Mucosa of rectum (tissue), 2 donors: ENCODE results near the gene RPS6KC1.
"Not testable (repeated sequence)": the region's sequence is repeated elsewhere in the genome, so short reads cannot be mapped to it uniquely, and the experiment has no call there.

ENCODE experiments used
- H3K27ac ChIP-seq, 2 donors: one replicate each; pipeline ENCODE4 v1.7.0; 2013; ENCODE audit warnings: inconsistent platforms in 2 of 2, low read depth in 2 of 2, low read length in 2 of 2
- H3K27me3 ChIP-seq, 2 donors: one replicate each; pipeline ENCODE4 v1.7.0; 2013; ENCODE audit warnings: low read length in 2 of 2; ENCODE audit not compliant: control insufficient read depth in 2 of 2, insufficient read depth in 2 of 2
- H3K36me3 ChIP-seq, 2 donors: one replicate each; pipeline ENCODE4 v1.7.0; 2013; ENCODE audit warnings: low read length in 2 of 2; ENCODE audit not compliant: control insufficient read depth in 2 of 2, insufficient read depth in 2 of 2
- H3K4me1 ChIP-seq, 2 donors: one replicate each; pipeline ENCODE4 v1.7.0; 2013; ENCODE audit warnings: low read length in 2 of 2, mild to moderate bottlenecking in 1 of 2; ENCODE audit not compliant: control insufficient read depth in 2 of 2, insufficient read depth in 2 of 2
- H3K4me3 ChIP-seq, 2 donors: one replicate each; pipeline ENCODE4 v1.7.0; 2013; ENCODE audit warnings: low read length in 2 of 2
- H3K9ac ChIP-seq, 2 donors: one replicate each; pipeline ENCODE4 v1.7.0; 2013; ENCODE audit warnings: low read length in 2 of 2, low read depth in 1 of 2, mild to moderate bottlenecking in 1 of 2
- H3K9me3 ChIP-seq, 2 donors: one replicate each; pipeline ENCODE4 v1.7.0; 2013; ENCODE audit warnings: low read length in 2 of 2; ENCODE audit not compliant: control insufficient read depth in 2 of 2
- donor health status: healthy.
- donor health status: Normal muscosa, but diverticular disease.

Gene RPS6KC1

DNA sequence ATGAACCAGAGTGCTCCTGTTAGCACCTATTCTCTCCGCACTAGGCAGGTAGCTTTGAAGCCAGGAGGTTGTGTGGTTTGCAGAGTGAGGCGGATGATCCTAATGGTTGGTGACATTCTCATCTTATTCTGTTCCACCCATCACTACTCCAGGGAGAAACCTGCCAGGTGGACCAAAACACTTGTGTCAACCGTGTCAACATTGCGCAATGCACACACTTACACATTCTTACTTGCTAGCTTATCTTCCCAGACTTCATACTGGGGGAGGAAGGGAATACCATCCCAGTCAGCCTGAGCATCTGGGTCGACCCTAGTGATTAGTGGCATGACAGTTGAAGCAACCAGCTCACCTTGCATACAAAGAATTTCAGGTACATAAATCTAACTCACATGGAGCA is 236.9 kb downstream of the RPS6KC1 start:
- Histone ChIP-seq H3K27me3 (no peaks in the 10 kb centered on the region), H3K9me3 (no peaks in the 10 kb centered on the region), H3K27ac (no peak overlapping the region), H3K4me1 (no peaks in the 10 kb centered on the region), H3K4me3 (no peak overlapping the region), H3K9ac (no peak overlapping the region), H3K36me3 (no peaks in the 10 kb centered on the region)

DNA sequence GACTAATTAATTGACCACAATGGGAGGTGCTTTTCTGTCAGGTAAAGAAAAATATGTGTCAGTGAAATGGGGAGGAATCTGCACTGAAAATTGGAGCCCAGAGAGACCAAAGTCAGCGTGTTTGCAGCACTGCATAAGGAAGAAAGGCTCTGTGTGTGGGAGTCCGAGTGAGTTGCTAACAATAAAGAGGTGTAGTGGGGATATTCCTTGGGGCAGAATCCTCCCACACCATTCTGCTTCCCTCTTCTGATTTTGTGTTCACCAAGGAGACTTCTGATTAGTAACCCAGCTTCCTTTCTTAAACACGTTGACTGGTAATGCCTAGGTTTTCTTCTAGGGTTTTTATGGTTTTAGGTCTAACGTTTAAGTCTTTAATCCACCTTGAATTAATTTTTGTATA is 240.5 kb downstream of the RPS6KC1 start:
- Histone ChIP-seq H3K4me3 (no peak overlapping the region), H3K4me1 (no peaks in the 10 kb centered on the region)

DNA sequence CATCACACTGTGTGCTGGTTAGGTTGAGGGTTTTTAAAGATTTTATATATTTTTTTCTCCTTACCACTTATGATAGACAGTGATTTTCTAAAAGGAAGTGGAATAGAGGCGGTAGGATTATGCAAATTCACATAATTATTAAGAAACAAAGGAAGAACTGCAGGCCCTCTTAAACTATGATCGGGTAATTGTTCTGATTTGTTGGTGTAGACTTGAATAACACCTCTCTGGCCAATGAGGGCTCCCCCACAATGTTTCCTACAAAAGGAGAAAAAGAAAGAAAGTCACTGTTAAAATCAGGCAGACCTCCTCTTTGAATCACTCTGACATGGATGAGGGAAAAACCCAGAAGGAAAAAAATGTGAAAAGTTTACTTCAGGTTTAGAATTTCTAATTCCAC is 241.6 kb downstream of the RPS6KC1 start:
- Histone ChIP-seq H3K27me3 (no peaks in the 10 kb centered on the region), H3K4me3 (no peak overlapping the region)

More for the DNA sequence above, 240.5 kb downstream of the RPS6KC1 start:
- Histone ChIP-seq H3K36me3 (no peaks in the 10 kb centered on the region), H3K27me3 (no peaks in the 10 kb centered on the region), H3K27ac (no peak overlapping the region), H3K9ac (no peak overlapping the region), H3K9me3 (no peaks in the 10 kb centered on the region)

DNA sequence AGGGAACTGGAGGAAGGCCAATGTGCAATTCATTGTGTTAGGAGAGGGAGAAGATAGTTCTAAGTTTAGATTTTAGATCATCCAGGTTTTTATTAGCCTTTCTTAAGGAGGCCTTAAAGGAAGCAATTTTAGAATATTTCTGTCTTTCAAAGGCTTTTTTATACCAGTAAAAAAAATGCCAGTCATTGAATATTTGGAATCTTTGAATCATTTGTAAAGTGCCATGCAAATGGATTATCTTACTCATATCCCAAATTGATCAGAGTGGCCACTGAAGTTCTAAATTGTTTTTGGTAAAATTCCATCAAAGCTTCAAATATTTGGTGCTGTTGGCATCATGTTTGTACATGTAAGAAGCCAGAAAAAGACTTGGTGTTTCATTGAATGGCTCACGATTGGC is 244.8 kb downstream of the RPS6KC1 start:
- H3K4me3 ChIP-seq: no peak overlapping the region
- no peak overlapping the region for H3K9ac ChIP-seq
- H3K9me3 ChIP-seq: no peaks in the 10 kb centered on the region
- H3K27ac ChIP-seq: no peak overlapping the region
- no peaks in the 10 kb centered on the region for H3K4me1 ChIP-seq
- no peaks in the 10 kb centered on the region for H3K36me3 ChIP-seq
- no peaks in the 10 kb centered on the region for H3K27me3 ChIP-seq

More for the DNA sequence above, 241.6 kb downstream of the RPS6KC1 start:
- H3K9ac ChIP-seq: no peak overlapping the region
- no peak overlapping the region for H3K27ac ChIP-seq
- H3K9me3 ChIP-seq: no peaks in the 10 kb centered on the region
- H3K4me1 ChIP-seq: no peaks in the 10 kb centered on the region
- H3K36me3 ChIP-seq: no peaks in the 10 kb centered on the region

DNA sequence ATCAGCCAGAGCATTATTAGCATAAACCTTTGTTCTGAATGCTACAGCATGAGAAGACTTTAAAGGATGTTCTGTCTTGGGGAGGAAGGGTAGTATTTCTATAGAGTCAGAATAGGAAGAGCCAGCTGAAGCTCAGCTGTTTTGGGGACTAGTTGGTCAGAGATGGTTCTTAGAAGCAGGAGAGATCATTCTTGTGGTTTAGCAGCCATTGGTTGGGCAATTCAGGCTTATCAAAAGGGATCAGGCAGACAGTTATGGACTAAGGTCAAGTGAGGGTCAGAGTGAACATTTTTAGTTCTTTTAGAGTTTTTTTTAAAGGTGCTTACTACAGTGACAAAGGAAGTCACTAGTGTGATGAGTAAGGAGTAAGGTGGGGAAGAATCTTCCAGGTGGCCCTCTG is 245.5 kb downstream of the RPS6KC1 start:
- Histone ChIP-seq H3K4me3 (no peak overlapping the region), H3K36me3 (no peaks in the 10 kb centered on the region), H3K27me3 (no peaks in the 10 kb centered on the region), H3K9ac (no peak overlapping the region), H3K9me3 (no peaks in the 10 kb centered on the region), H3K27ac (no peak overlapping the region), H3K4me1 (no peaks in the 10 kb centered on the region)

DNA sequence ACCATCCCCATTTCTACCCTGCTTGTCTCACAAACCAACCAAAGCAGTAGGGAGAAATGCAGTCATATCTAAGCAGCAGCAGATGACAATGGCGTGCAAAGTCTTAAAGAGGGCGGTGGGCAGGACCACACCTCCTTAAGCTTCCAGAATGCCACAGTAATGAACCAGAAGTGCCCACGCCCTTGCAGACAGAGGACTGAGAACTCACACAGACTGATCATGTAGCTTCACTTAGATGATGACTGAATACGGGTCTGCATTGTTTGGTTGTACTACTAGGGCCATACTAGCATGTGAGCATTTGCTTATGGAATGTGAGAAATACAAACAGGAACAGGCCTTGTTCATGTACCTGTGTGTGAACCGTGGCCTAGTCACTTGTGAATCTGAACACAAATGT is 246.0 kb downstream of the RPS6KC1 start:
- Histone ChIP-seq H3K27ac (no peak overlapping the region), H3K27me3 (no peaks in the 10 kb centered on the region), H3K9ac (no peak overlapping the region), H3K4me1 (no peaks in the 10 kb centered on the region), H3K4me3 (no peak overlapping the region), H3K9me3 (no peaks in the 10 kb centered on the region), H3K36me3 (no peaks in the 10 kb centered on the region)

DNA sequence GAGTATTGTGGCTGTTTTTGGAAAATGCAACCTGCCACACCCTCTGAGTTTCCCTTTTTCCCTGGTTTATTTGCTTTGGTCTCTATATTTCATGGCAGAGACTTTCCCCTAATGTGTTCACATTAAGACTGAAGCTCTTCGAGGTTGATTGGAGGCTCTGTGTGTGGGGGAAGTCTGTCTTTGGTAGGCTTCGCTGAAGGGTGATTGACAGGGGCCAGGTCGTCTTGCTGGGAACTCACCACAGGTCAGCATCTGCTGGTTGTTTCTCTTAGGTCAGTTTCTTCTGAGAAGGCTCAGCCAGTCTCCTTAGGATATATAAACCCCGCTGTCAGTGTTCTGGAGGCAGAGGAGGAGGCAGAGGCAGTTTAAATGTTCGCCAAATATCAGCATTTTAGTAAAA is 249.4 kb downstream of the RPS6KC1 start:
- Histone ChIP-seq H3K4me1 (no peaks in the 10 kb centered on the region), H3K9me3 (no peaks in the 10 kb centered on the region), H3K27me3 (no peaks in the 10 kb centered on the region), H3K9ac (no peak overlapping the region), H3K27ac (no peak overlapping the region), H3K36me3 (no peaks in the 10 kb centered on the region), H3K4me3 (no peak overlapping the region)

DNA sequence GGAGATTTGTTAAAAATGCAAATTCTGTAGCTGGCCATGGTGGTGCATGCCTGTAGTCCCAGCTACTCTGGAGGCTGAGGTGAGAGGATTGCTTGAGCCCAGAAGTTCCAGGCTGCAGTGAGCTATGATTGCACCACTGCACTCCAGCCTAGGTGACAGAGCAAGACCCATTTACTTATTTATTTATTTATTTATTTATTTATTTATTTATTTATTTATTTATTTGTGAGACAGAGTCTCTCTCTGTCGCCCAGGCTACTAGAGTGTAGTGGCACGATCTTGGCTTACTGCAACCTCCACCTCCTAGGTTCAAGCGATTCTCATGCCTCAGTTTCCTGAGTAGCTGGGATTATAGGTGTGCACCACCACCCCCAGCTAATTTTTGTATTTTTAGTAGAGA is 250.5 kb downstream of the RPS6KC1 start:
- H3K27me3 ChIP-seq, H3K27ac ChIP-seq, H3K4me3 ChIP-seq, H3K9me3 ChIP-seq, H3K4me1 ChIP-seq, H3K36me3 ChIP-seq, H3K9ac ChIP-seq: not testable (repeated sequence)

DNA sequence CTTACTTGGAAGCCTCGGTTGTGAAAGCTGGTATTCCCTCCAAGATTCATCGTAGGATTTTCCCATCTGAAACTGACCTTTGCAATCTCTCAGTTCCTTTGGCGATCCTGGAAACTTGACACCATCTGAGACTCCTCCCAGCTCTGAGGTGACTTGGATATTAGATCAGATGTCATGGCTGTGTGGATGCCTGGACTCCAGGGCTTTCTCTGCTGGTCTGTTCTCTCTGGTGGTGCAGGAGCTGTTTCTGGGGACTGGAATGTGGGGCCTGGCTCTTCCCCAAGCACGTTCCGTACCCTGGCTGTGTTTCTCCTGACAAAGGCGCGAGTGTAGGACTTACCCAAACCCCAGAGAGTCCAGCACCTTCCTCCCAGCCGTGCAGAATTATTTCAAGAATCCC is 252.2 kb downstream of the RPS6KC1 start:
- no peak overlapping the region for H3K27ac ChIP-seq
- no peak overlapping the region for H3K9ac ChIP-seq
- no peaks in the 10 kb centered on the region for H3K4me1 ChIP-seq
- no peak overlapping the region for H3K4me3 ChIP-seq
- no peaks in the 10 kb centered on the region for H3K9me3 ChIP-seq
- no peaks in the 10 kb centered on the region for H3K27me3 ChIP-seq
- H3K36me3 ChIP-seq: no peaks in the 10 kb centered on the region

DNA sequence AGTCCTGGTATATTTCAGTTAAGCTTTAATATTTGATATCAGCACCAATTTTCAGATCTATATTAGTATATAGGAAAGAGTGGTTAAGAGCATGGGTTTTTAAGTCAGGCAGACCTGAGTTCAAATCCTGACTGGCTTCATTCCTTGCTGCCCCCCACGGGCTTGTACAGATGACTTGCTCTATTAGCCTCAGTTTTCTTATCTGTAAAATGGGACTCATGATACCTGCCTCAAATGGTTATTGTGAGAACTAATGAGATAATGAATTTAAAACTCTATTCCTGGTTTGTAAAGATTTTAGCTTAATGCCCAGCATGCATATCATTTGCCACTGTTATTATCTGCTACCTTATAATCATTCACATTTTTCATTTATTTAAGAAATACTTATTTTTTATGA is 264.5 kb downstream of the RPS6KC1 start:
- H3K4me3 ChIP-seq: no peak overlapping the region
- H3K9me3 ChIP-seq: no peaks in the 10 kb centered on the region
- no peaks in the 10 kb centered on the region for H3K27me3 ChIP-seq
- no peaks in the 10 kb centered on the region for H3K36me3 ChIP-seq
- no peak overlapping the region for H3K27ac ChIP-seq
- no peaks in the 10 kb centered on the region for H3K4me1 ChIP-seq
- H3K9ac ChIP-seq: no peak overlapping the region

DNA sequence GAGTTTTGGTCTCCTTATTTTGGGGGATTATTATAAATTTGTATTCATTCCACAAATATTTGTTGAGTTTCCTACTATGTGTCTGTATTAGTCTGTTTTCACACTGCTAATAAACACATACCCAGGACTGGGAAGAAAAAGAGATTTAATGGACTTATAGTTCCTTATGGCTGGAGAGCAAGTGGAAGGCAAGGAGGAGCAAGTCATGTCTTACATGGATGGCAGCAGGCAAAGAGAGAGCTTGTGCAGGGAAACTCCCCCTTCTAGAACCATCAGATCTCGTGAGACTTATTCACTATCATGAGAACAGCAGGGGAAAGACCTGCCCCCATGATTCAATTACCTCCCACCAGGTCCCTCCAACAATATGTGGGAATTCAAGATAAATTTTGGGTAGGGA is 267.4 kb downstream of the RPS6KC1 start:
- not testable (repeated sequence) for H3K9me3 ChIP-seq, H3K36me3 ChIP-seq, H3K27ac ChIP-seq, H3K27me3 ChIP-seq, H3K4me1 ChIP-seq, H3K4me3 ChIP-seq, H3K9ac ChIP-seq
